NCI-H146 treated with DMSO at 0.1 percent for 48 hours (cell line): ENCODE measurements around the gene CNST.
"Not testable (repeated sequence)": the region's sequence is repeated elsewhere in the genome, so short reads cannot be mapped to it uniquely, and the experiment has no call there.

Experiments
- DNase-seq: peaks from one replicate; lab custom pipeline; 2025; ENCODE audit not compliant: unreplicated experiment; lab: John Stamatoyannopoulos, UW

Gene CNST

DNA sequence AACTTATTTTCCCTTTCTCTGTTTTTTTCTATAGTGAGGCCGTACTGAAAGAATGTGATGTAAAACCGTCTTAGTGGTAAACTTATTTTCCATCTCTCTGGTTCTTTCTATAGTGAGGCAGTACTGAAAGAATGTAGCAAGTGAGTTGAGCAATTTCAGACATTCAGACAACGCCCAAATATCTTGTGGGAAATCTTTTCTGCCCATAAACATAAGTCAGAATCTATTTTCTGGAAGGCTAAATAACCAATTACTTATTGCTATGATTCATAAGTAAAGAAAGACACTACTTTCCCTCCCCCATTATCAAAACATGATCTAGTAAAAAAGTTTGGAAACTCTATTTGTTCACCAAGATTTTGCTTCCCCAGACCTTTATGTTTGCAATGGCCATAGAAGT is 139.1 kb downstream of the CNST start:
- no peak for DNase-seq

DNA sequence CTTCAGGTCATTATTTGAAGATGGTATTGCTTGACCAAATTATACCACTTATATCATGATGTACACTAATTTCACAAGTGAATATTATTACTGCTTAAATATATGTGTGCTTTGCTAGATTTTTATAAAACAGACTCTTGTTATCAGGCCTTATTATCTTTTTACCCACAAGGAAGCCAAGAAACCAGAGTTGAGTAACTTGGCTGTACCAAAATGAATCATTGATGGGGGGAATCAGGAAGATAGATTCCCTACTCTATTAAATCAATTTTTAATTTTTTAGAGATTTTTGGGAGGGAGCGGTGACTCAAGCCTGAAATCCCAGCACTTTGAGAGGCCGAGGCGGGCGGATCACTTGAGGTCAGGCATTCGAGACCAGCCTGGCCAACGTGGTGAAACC is 141.9 kb downstream of the CNST start:
- DNase-seq, result no peak

DNA sequence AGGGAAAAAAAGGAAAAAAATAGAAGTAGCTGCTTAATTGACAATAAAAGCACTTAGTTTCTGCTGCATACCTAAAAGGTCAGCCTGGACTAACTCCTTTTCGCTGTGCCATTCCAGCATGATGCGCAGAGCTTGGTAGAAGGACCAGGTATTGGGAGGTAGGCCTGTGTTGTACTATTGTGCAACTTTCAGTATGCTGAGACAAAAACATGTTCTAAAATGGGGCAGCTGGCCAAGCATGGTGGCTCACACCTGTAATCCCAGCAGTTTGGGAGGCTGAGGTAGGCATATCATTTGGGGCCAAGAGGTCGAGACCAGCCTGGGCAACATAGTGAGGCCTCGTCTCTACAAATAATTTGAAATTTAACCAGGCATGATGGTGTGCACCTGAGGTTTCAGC is 142.9 kb downstream of the CNST start:
- no peak for DNase-seq

DNA sequence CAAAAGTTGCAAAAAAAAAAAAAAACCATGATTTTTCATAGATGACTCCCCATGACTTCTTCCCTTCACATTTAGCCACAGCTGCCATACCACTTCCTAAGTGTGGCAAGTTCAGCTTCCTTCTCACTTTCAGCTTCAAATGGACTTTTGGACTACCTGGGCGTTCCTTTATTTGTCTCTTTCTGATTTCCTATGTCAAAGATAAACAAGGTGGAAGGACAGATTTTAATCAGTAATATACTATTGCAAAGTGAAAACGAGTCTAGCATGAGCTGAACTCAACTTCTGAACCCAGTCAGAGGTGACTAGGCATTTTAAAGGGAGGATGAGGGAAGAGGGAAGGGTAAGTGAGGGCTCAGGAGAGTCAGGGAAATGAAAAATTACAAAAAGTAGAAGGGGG is 143.6 kb downstream of the CNST start:
- DNase-seq, result no peak

DNA sequence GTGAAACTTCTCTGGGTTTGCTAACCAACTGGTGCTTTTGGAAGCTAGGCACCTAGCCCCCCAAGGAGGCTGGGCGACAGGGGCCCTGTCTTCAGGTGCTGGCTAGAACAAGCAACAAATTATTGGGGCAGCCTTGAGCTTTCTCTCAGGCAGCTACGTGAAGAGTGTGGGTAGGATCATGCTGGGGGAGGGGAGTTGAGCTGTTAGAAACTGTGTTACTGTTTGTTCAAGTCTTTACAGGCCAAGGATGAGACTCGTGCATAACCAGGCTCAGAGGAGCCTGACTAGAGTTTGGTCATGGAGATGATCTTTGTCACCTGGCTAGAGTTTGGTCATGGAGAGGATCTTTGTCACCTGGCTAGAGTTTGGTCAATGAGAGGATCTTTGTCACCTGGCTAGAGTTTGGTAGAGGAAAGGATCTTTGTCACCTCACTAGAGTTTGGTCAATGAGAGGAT is 145.3 kb downstream of the CNST start:
- no peak for DNase-seq

DNA sequence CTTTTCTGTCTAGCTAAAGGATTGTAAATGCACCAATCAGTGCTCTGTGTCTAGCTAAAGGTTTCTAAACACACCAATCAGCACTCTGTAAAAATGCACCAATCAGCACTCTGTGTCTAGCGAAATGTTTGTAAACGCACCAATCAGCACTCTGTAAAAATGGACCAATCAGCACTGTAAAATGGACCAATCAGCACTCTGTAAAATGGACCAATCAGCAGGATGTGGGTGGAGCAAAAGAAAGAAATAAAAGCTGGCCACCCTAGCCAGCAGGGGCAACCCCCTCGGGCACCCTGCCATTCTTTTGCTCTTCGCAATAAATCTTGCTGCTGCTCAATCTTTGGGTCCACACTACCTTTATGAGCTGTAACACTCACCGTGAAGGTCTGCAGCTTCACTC is 146.2 kb downstream of the CNST start:
- not testable (repeated sequence) for DNase-seq
